ENCODE measurements around the gene SMARCB1. TPM values are rescaled to one million over a fixed set of nuclear protein-coding genes. Genes with fewer than 3 reads are reported as not detected.

The SMARCB1 gene
- total and polyA plus RNA-seq, 2 experiments from 2014 or later = 114 to 132 TPM

- no peak overlapping the region for H3K4me2 ChIP-seq
- H3K27ac ChIP-seq (ENCODE audit: low read depth) = no peak overlapping the region
- H2AFZ ChIP-seq = no peak overlapping the region
- H3K4me1 Mint-ChIP-seq = peaks cover 12% of the 10 kb centered on the region
- no peaks in the 10 kb centered on the region for H3K9me2 ChIP-seq (ENCODE audit: insufficient read depth)
- DNase-seq (ENCODE audit: low spot score) = no peak
- no peaks in the 10 kb centered on the region for H4K20me1 ChIP-seq (replicated peaks; ENCODE audit: insufficient read depth)
- no peak overlapping the region for H3K27ac Mint-ChIP-seq
- peaks cover 21% of the 10 kb centered on the region for H3K27me3 Mint-ChIP-seq (ENCODE audit: insufficient read depth, low read depth, poor library complexity)
- H3K36me3 Mint-ChIP-seq (ENCODE audit: low read depth) = no peaks in the 10 kb centered on the region; the same call in 2 of the 3 replicates
- H3K27me3 ChIP-seq (ENCODE audit: insufficient read depth) = peaks cover 18% of the 10 kb centered on the region
- no peaks in the 10 kb centered on the region for H3K79me2 ChIP-seq (replicated peaks; ENCODE audit: insufficient read depth)
- H3K4me3 Mint-ChIP-seq = no peak overlapping the region
- ATAC-seq = no peak
- no peaks in the 10 kb centered on the region for H3K4me1 ChIP-seq (ENCODE audit: insufficient read depth)
- H3K9me3 Mint-ChIP-seq = no peaks in the 10 kb centered on the region
- TF ChIP-seq, protein P1, sequence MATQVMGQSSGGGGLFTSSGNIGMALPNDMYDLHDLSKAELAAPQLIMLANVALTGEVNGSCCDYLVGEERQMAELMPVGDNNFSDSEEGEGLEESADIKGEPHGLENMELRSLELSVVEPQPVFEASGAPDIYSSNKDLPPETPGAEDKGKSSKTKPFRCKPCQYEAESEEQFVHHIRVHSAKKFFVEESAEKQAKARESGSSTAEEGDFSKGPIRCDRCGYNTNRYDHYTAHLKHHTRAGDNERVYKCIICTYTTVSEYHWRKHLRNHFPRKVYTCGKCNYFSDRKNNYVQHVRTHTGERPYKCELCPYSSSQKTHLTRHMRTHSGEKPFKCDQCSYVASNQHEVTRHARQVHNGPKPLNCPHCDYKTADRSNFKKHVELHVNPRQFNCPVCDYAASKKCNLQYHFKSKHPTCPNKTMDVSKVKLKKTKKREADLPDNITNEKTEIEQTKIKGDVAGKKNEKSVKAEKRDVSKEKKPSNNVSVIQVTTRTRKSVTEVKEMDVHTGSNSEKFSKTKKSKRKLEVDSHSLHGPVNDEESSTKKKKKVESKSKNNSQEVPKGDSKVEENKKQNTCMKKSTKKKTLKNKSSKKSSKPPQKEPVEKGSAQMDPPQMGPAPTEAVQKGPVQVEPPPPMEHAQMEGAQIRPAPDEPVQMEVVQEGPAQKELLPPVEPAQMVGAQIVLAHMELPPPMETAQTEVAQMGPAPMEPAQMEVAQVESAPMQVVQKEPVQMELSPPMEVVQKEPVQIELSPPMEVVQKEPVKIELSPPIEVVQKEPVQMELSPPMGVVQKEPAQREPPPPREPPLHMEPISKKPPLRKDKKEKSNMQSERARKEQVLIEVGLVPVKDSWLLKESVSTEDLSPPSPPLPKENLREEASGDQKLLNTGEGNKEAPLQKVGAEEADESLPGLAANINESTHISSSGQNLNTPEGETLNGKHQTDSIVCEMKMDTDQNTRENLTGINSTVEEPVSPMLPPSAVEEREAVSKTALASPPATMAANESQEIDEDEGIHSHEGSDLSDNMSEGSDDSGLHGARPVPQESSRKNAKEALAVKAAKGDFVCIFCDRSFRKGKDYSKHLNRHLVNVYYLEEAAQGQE (IDR thresholded peaks at IDR 0.05; ENCODE audit: unreplicated experiment) = no peak
- no peak for TF ChIP-seq ETS1 (IDR thresholded peaks at IDR 0.05)
- TF ChIP-seq CTCF (conservative IDR thresholded peaks at IDR 0.05; ENCODE audit: low read depth in 2 of 2) = no peak
- no peak for TF ChIP-seq POLR2AphosphoS5 (IDR thresholded peaks at IDR 0.05; ENCODE audit: low read depth)
- no peak for TF ChIP-seq NANOG (IDR thresholded peaks at IDR 0.05; ENCODE audit: borderline replicate concordance)
- no peak overlapping the region for H3K4me3 ChIP-seq
- H3K36me3 ChIP-seq (ENCODE audit: insufficient read depth) = no peaks in the 10 kb centered on the region
- 0 out of 2 replicates have a peak, but pooled peaks cover 8% of the 10 kb centered on the region for H3F3A ChIP-seq (replicated peaks; ENCODE audit: low read depth)
These were observed 8.8 kb upstream of the SMARCB1 start for GRCh38 chr22:23777776-23778576.

DNA sequence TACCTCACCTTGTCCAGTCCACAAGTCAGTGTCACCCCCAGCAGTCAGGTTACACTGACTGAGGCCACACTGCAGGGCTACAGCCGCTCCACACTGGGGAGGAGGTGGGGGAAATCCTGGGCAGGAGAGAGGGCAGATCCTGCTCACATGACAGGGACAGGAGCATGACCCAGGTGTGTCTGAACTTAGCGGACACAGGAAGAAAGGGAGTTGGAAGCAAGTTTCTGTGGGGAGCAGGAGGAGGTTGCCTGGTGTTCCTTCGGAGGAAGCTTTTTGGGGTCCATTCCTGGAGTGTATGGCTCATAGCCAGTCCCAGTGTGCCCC, 8.2 kb upstream of the SMARCB1 start:
- H3K4me1 ChIP-seq (ENCODE audit: insufficient read depth) = no peaks in the 10 kb centered on the region
- no peak overlapping the region for H2AFZ ChIP-seq
- H3K27ac Mint-ChIP-seq = no peak overlapping the region
- H3K4me2 ChIP-seq = no peak overlapping the region
- H3K9me2 ChIP-seq (ENCODE audit: insufficient read depth) = no peaks in the 10 kb centered on the region
- no peak overlapping the region for H3K27ac ChIP-seq (ENCODE audit: low read depth)
- no peaks in the 10 kb centered on the region for H3K36me3 ChIP-seq (ENCODE audit: insufficient read depth)
- H3K4me3 Mint-ChIP-seq = no peak overlapping the region
- H3F3A ChIP-seq (replicated peaks; ENCODE audit: low read depth) = 0 out of 2 replicates have a peak, but pooled peaks cover 4% of the 10 kb centered on the region
- H3K36me3 Mint-ChIP-seq (ENCODE audit: low read depth) = no peaks in the 10 kb centered on the region; the same call in 2 of the 3 replicates
- H3K79me2 ChIP-seq (replicated peaks; ENCODE audit: insufficient read depth) = no peaks in the 10 kb centered on the region
- H4K20me1 ChIP-seq (replicated peaks; ENCODE audit: insufficient read depth) = no peaks in the 10 kb centered on the region
- no peak overlapping the region for H3K4me3 ChIP-seq
- no peak for TF ChIP-seq EZH2 (IDR thresholded peaks at IDR 0.05; ENCODE audit: low read depth, unreplicated experiment)
- H3K27me3 ChIP-seq (ENCODE audit: insufficient read depth) = peaks cover 13% of the 10 kb centered on the region
- H3K9me3 Mint-ChIP-seq = no peaks in the 10 kb centered on the region
- peaks cover 6% of the 10 kb centered on the region for H3K4me1 Mint-ChIP-seq
- no peak for DNase-seq (ENCODE audit: low spot score)
- peaks cover 16% of the 10 kb centered on the region for H3K27me3 Mint-ChIP-seq (ENCODE audit: insufficient read depth, low read depth, poor library complexity)
- no peak for ATAC-seq

All from GM23338 (cell line).